HepG2 (cell line): Measurements from ENCODE around the gene PRDM8. TPM values are rescaled to one million over a fixed set of nuclear protein-coding genes. Genes with fewer than 3 reads are reported as not detected.

ENCODE experiments used
- ATAC-seq: fragments of 200-7000 bp; cut with Tn5 transposase; 3 replicates; pipeline ENCODE4 v1.9.1; 2020; ENCODE audit warnings: mild to moderate bottlenecking, moderate library complexity
- BruUV-seq: library from RNA; stranded (reverse); fragments of 400-500 nt; replicated peaks from 2 replicates; lab custom pipeline; 2021; lab: Mats Ljungman, UMichigan
- CTCF ChIA-PET: fragments of 300-600 bp; formaldehyde crosslinking; extraction: SDS; loops from one replicate; lab custom pipeline; 2021; ENCODE audit warnings: low total read pairs, inconsistent platforms, low intra/inter-chr PET ratio; lab: Yijun Ruan, JAX
- POLR2A ChIA-PET: fragments of 350-600 bp; sonication (Branson Sonifier 250); formaldehyde crosslinking; loops from one replicate; lab custom pipeline; 2020; ENCODE audit warnings: antibody characterized with exemption, inconsistent platforms; lab: Yijun Ruan, JAX
- DNase-seq: peaks from one replicate; pipeline ENCODE4 v3.0.0-alpha.2; 2015; ENCODE audit warnings: low spot score
- FAIRE-seq: peaks from 3 replicates; lab custom pipeline; 2011; peaks lifted over from hg19 to GRCh38; lab: Jason Lieb, UNC
- H2AFZ ChIP-seq: one replicate; pipeline ENCODE4 v1.6.1; 2011; ENCODE audit warnings: low read length, inconsistent platforms
- H3K27ac ChIP-seq: fragments of 300-600 bp; 3 replicates; pipeline ENCODE4 v1.8.0; 2011; ENCODE audit warnings: mixed run types, mild to moderate bottlenecking, mixed read lengths, low read length, inconsistent platforms; ENCODE audit not compliant: insufficient read depth; ENCODE audit errors: extremely low read length
- H3K27me3 ChIP-seq, 2 experiments: fragments of 200-600 bp in 1 of 2; 2 replicates in 1 of 2; 3 replicates in 1 of 2; pipeline versions ENCODE4 v1.6.0 to v1.8.0; 2011; ENCODE audit warnings: low read length in 2 of 2, mild to moderate bottlenecking in 2 of 2, moderate library complexity in 2 of 2, inconsistent platforms in 1 of 2; ENCODE audit not compliant: insufficient read depth in 2 of 2, control insufficient read depth in 1 of 2
- H3K36me3 ChIP-seq, 2 experiments: fragments of 200-600 bp in 1 of 2; replicated peaks in 1 of 2; 2 replicates in 1 of 2; 3 replicates in 1 of 2; pipeline versions ENCODE4 v1.5.1 to v1.8.0; 2011; ENCODE audit warnings: low read length in 2 of 2, inconsistent platforms in 1 of 2; ENCODE audit not compliant: insufficient read depth in 2 of 2, control insufficient read depth in 1 of 2
- H3K4me1 ChIP-seq: 2 replicates; pipeline ENCODE4 v1.5.1; 2012; ENCODE audit warnings: low read length, inconsistent platforms; ENCODE audit not compliant: insufficient read depth
- H3K4me2 ChIP-seq: 2 replicates; pipeline ENCODE4 v1.6.0; 2011; ENCODE audit warnings: low read depth, low read length, inconsistent platforms
- H3K4me3 ChIP-seq, 3 experiments: fragments of 200-600 bp in 1 of 3; sonication (generic), shearing (Covaris generic) in 1 of 3; replicated peaks in 1 of 3; 2 replicates each; pipeline ENCODE4 v1.5.1; 2011 to 2016; ENCODE audit warnings: low read length in 3 of 3, inconsistent platforms in 2 of 3, low read depth in 2 of 3, mild to moderate bottlenecking in 2 of 3, control low read depth in 1 of 3, mixed read lengths in 1 of 3; ENCODE audit not compliant: insufficient read depth in 1 of 3
- H3K79me2 ChIP-seq: one replicate; pipeline ENCODE4 v1.6.1; 2011; ENCODE audit warnings: low read length, inconsistent platforms; ENCODE audit not compliant: insufficient read depth
- H3K9ac ChIP-seq: 2 replicates; pipeline ENCODE4 v1.6.0; 2011; ENCODE audit warnings: mild to moderate bottlenecking, low read depth, low read length, inconsistent platforms; ENCODE audit not compliant: insufficient read depth
- H3K9me3 ChIP-seq: 2 replicates; pipeline ENCODE4 v1.5.1; 2012; ENCODE audit warnings: mild to moderate bottlenecking, low read length
- H4K20me1 ChIP-seq: 2 replicates; pipeline ENCODE4 v1.6.0; 2011; ENCODE audit warnings: inconsistent platforms, mild to moderate bottlenecking, low read length, moderate library complexity; ENCODE audit not compliant: insufficient read depth
- GABPA ChIP-seq, 2 experiments: IDR thresholded peaks; 2 replicates each; pipeline ENCODE4 v1.6.1; 2011 to 2016; ENCODE audit warnings: low read depth in 2 of 2, low read length in 1 of 2, missing biosample characterization in 1 of 2, missing genetic modification characterization in 1 of 2
- MATR3 ChIP-seq: sonication (generic); formaldehyde crosslinking; IDR thresholded peaks from 2 replicates; pipeline ENCODE4 v1.4.0; 2020; ENCODE audit warnings: missing genetic modification reagents
- RNF2 ChIP-seq: fragments of 450-650 bp; conservative IDR thresholded peaks from 2 replicates; pipeline ENCODE4 v1.6.1; 2016; ENCODE audit warnings: low read depth
- SKI ChIP-seq: fragments of 450-650 bp; IDR thresholded peaks from one replicate; pipeline ENCODE4 v1.6.1; 2018; ENCODE audit warnings: mild to moderate bottlenecking; ENCODE audit not compliant: partially characterized antibody
- SOX5 ChIP-seq: IDR thresholded peaks from 2 replicates; pipeline ENCODE4 v1.6.1; 2016; ENCODE audit warnings: borderline replicate concordance
- ZNF260 ChIP-seq: sonication (generic); formaldehyde crosslinking; IDR thresholded peaks from 2 replicates; pipeline ENCODE4 v1.4.0; 2020; ENCODE audit warnings: missing genetic modification reagents, low read depth, mild to moderate bottlenecking, borderline replicate concordance
- ZNF343 ChIP-seq: sonication (generic); formaldehyde crosslinking; IDR thresholded peaks from 2 replicates; pipeline ENCODE4 v1.4.0; 2020; ENCODE audit warnings: mild to moderate bottlenecking, missing genetic modification reagents
- ZNF720 ChIP-seq: sonication (generic); formaldehyde crosslinking; IDR thresholded peaks from 2 replicates; pipeline ENCODE4 v1.4.0; 2020; ENCODE audit warnings: missing genetic modification reagents
- ZNF782 ChIP-seq: sonication (generic); formaldehyde crosslinking; IDR thresholded peaks from 2 replicates; pipeline ENCODE4 v1.4.0; 2020; ENCODE audit warnings: missing genetic modification reagents, mild to moderate bottlenecking, borderline replicate concordance
- WGBS: methylation state at CpG from one replicate; pipeline ENCODE4 v1.1.6; 2017; ENCODE audit warnings: low lambda C conversion rate; 5-methylcytosine and 5-hydroxymethylcytosine counted together
- in situ Hi-C: cut with HindIII; loops from 2 replicates; pipeline ENCODE4 v1.10.0; 2017; ENCODE audit warnings: low pct_unique_long_range_greater_than_20kb; ENCODE audit not compliant: extremely low pct_ligation_motif_present
- intact Hi-C: fragments of 100-400 bp; cut with micrococcal nuclease; formaldehyde crosslinking; loops from one replicate; pipeline ENCODE4 v1.10.0; 2022; ENCODE audit not compliant: unreplicated experiment
- polyA plus RNA-seq, 8 experiments: library from polyadenylated mRNA; depleted of rRNA in 3 of 8; stranded (reverse) in 7 of 8; unstranded in 1 of 8; fragments of >200 nt; fragmentation: Illumina TruSeq in 4 of 8; extraction: Trizol in 4 of 8; gene quantifications; 2 replicates each; pipeline versions ENCODE4 v1.2.1 to v1.2.3, GENCODE V29; 2011 to 2016; ENCODE audit warnings: low read depth in 4 of 8, missing spikeins in 1 of 8, mixed read lengths in 1 of 8; ENCODE audit not compliant: insufficient read depth in 1 of 8
- total RNA-seq, 5 experiments: library from RNA; depleted of rRNA; stranded (reverse); fragments of >200 nt; fragmentation: Illumina TruSeq; extraction: Trizol; gene quantifications; 2 replicates each; pipeline ENCODE4 v1.2.3, GENCODE V29; 2016; ENCODE audit warnings: low read depth in 1 of 5
- TF ChIP-seq, protein P1 (sequence below): sonication (generic); formaldehyde crosslinking; IDR thresholded peaks from 2 replicates; pipeline ENCODE4 v1.4.0; 2020; ENCODE audit warnings: mild to moderate bottlenecking, missing genetic modification reagents
- TF ChIP-seq, protein P2 (sequence below): sonication (generic); formaldehyde crosslinking; IDR thresholded peaks from 2 replicates; pipeline ENCODE4 v1.5.1; 2020; ENCODE audit warnings: missing genetic modification reagents, mild to moderate bottlenecking, borderline replicate concordance
- TF ChIP-seq, protein P3 (sequence below): sonication (generic); formaldehyde crosslinking; IDR thresholded peaks from 2 replicates; pipeline ENCODE4 v1.4.0; 2020; ENCODE audit warnings: missing genetic modification reagents
- TF ChIP-seq, protein P4 (sequence below): sonication (generic); formaldehyde crosslinking; IDR thresholded peaks from 2 replicates; pipeline ENCODE4 v1.5.0; 2020; ENCODE audit warnings: missing genetic modification reagents, mild to moderate bottlenecking, borderline replicate concordance

PRDM8 gene
- total and polyA plus RNA-seq, 2 of the 13 experiments (the other 11 are each of a cell fraction or from before 2014, with no cell fraction given) = 0.09 TPM; not detected in 1

DNA sequence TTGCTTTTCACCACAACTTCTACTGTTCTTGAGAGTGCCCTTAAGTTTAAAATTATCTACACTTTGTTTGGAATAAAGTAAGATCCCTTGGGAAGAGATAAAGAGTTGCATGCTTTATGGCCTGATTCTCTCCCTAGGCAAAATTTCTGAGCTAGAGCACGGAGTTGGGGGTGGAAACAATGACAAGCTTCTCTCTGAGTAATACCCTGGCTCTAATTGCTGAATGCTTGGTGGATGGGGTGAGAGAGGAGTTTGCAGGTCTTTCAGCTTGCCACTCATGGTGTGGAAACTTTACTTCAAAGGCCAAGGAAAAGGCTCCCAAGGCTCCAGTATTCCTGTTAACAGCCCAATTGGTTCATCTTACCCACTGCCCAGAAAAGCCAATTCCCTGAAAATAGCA lies 26.1 kb upstream of the PRDM8 start:
- no peak for FAIRE-seq
- H3K27me3 ChIP-seq = no peaks in the 10 kb centered on the region
- no peak overlapping the region for H3K27ac ChIP-seq
- TF ChIP-seq, protein P1, sequence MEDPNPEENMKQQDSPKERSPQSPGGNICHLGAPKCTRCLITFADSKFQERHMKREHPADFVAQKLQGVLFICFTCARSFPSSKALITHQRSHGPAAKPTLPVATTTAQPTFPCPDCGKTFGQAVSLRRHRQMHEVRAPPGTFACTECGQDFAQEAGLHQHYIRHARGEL (CRISPR knock-in tag) = no peak
- no peak for TF ChIP-seq SOX5
- TF ChIP-seq RNF2 = no peak
- TF ChIP-seq, protein P2, sequence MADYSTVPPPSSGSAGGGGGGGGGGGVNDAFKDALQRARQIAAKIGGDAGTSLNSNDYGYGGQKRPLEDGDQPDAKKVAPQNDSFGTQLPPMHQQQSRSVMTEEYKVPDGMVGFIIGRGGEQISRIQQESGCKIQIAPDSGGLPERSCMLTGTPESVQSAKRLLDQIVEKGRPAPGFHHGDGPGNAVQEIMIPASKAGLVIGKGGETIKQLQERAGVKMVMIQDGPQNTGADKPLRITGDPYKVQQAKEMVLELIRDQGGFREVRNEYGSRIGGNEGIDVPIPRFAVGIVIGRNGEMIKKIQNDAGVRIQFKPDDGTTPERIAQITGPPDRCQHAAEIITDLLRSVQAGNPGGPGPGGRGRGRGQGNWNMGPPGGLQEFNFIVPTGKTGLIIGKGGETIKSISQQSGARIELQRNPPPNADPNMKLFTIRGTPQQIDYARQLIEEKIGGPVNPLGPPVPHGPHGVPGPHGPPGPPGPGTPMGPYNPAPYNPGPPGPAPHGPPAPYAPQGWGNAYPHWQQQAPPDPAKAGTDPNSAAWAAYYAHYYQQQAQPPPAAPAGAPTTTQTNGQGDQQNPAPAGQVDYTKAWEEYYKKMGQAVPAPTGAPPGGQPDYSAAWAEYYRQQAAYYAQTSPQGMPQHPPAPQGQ (CRISPR knock-in tag) = no peak
- TF ChIP-seq ZNF782 = no peak
- no peak for TF ChIP-seq ZNF720
- TF ChIP-seq, protein P3, sequence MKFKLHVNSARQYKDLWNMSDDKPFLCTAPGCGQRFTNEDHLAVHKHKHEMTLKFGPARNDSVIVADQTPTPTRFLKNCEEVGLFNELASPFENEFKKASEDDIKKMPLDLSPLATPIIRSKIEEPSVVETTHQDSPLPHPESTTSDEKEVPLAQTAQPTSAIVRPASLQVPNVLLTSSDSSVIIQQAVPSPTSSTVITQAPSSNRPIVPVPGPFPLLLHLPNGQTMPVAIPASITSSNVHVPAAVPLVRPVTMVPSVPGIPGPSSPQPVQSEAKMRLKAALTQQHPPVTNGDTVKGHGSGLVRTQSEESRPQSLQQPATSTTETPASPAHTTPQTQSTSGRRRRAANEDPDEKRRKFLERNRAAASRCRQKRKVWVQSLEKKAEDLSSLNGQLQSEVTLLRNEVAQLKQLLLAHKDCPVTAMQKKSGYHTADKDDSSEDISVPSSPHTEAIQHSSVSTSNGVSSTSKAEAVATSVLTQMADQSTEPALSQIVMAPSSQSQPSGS (CRISPR knock-in tag) = no peak
- TF ChIP-seq, protein P4, sequence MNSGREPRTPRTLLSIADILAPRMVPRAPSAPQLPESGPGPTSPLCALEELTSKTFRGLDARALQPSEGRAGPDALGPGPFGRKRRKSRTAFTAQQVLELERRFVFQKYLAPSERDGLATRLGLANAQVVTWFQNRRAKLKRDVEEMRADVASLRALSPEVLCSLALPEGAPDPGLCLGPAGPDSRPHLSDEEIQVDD (CRISPR knock-in tag) = no peak
- TF ChIP-seq GABPA (IDR thresholded peaks at IDR 0.05; ENCODE audit: low read depth, low read length) = no peak
- no peak for TF ChIP-seq GABPA (CRISPR knock-in tag; IDR thresholded peaks at IDR 0.05; ENCODE audit: low read depth)
- TF ChIP-seq ZNF260 (CRISPR knock-in tag) = no peak
- no peak for TF ChIP-seq MATR3
- no peak for TF ChIP-seq SKI
- no peak for TF ChIP-seq ZNF343 (CRISPR knock-in tag)
- no peak overlapping the region for H2AFZ ChIP-seq
- H3K36me3 ChIP-seq = no peaks in the 10 kb centered on the region
- in situ Hi-C loops = no loop called here
- intact Hi-C loops = no loop called here
- no peak overlapping the region for H3K4me2 ChIP-seq
- BruUV-seq = no TSS peak
- no peak overlapping the region for H3K4me3 ChIP-seq
- no peaks in the 10 kb centered on the region for H3K4me1 ChIP-seq
- H3K9ac ChIP-seq = no peak overlapping the region
- H3K9me3 ChIP-seq = no peaks in the 10 kb centered on the region
- CTCF ChIA-PET = no interaction called here
- POLR2A ChIA-PET = no interaction called here
- no peaks in the 10 kb centered on the region for H4K20me1 ChIP-seq
- 0% methylated on average over 1 of the region's 1 CpG for WGBS
- no peaks in the 10 kb centered on the region for H3K79me2 ChIP-seq
- no peak for ATAC-seq
- DNase-seq = no peak
